Neural cell (in vitro differentiated cells): ENCODE results near the gene ARL8A. TPM values are rescaled to one million over a fixed set of nuclear protein-coding genes. Genes with fewer than 3 reads are reported as not detected.
"Not testable (repeated sequence)": the region's sequence is repeated elsewhere in the genome, so short reads cannot be mapped to it uniquely, and the experiment has no call there.

Experiments
- H2AFZ ChIP-seq: fragments of 200-600, 300-800 bp; sonication (generic), shearing (Covaris generic); 2 replicates; pipeline ENCODE4 v1.6.0; 2014; ENCODE audit warnings: low read depth, mild to moderate bottlenecking, antibody characterized with exemption, low read length, moderate library complexity
- H3F3A ChIP-seq: fragments of 200-600 bp; shearing (Covaris generic); 2 replicates; pipeline ENCODE4 v1.6.1; 2016; ENCODE audit warnings: mild to moderate bottlenecking, moderate library complexity, mixed read lengths, antibody characterized with exemption, low read length; ENCODE audit not compliant: insufficient read depth, poor library complexity, severe bottlenecking
- H3K27ac ChIP-seq: fragments of 200-600, 300-800 bp; sonication (generic), shearing (Covaris generic); 2 replicates; pipeline ENCODE4 v1.5.1; 2014; ENCODE audit warnings: mild to moderate bottlenecking, low read length, moderate library complexity
- H3K27me3 ChIP-seq: fragments of 300-800, 200-600 bp; sonication (generic), shearing (Covaris generic); 2 replicates; pipeline ENCODE4 v1.6.0; 2014; ENCODE audit warnings: mild to moderate bottlenecking, low read depth, low read length, moderate library complexity; ENCODE audit not compliant: insufficient read depth
- H3K36me3 ChIP-seq: fragments of 300-800, 200-600 bp; sonication (generic), shearing (Covaris generic); 2 replicates; pipeline ENCODE4 v1.5.1; 2014; ENCODE audit warnings: mild to moderate bottlenecking, antibody characterized with exemption, low read length, moderate library complexity; ENCODE audit not compliant: insufficient read depth
- H3K4me2 ChIP-seq: fragments of 300-800, 200-600 bp; sonication (generic), shearing (Covaris generic); 2 replicates; pipeline ENCODE4 v1.6.0; 2014; ENCODE audit warnings: mild to moderate bottlenecking, low read length
- H3K4me3 ChIP-seq: fragments of 300-800, 200-600 bp; sonication (generic), shearing (Covaris generic); 2 replicates; pipeline ENCODE4 v1.5.1; 2014; ENCODE audit warnings: mild to moderate bottlenecking, low read length, moderate library complexity
- H3K79me2 ChIP-seq: fragments of 200-600 bp; shearing (Covaris generic); replicated peaks from 2 replicates; pipeline ENCODE4 v1.6.0; 2014; ENCODE audit warnings: mild to moderate bottlenecking, low read length, moderate library complexity; ENCODE audit not compliant: insufficient read depth
- H3K9ac ChIP-seq: fragments of 300-800, 200-600 bp; sonication (generic), shearing (Covaris generic); 2 replicates; pipeline ENCODE4 v1.6.1; 2016; ENCODE audit warnings: mild to moderate bottlenecking, low read length, mixed read lengths
- H3K9me2 ChIP-seq: fragments of 200-600 bp; shearing (Covaris generic); 2 replicates; pipeline ENCODE4 v1.6.1; 2016; ENCODE audit warnings: mild to moderate bottlenecking, low read length, mixed read lengths; ENCODE audit not compliant: insufficient read depth
- H3K9me3 ChIP-seq: fragments of 200-600, 300-800 bp; sonication (generic), shearing (Covaris generic); 2 replicates; pipeline ENCODE4 v1.6.1; 2016; ENCODE audit warnings: mild to moderate bottlenecking, mixed run types, low read length, moderate library complexity, mixed read lengths
- H4K20me1 ChIP-seq: fragments of 200-600 bp; shearing (Covaris generic); 2 replicates; pipeline ENCODE4 v1.6.1; 2016; ENCODE audit warnings: mild to moderate bottlenecking, mixed run types; ENCODE audit not compliant: insufficient read depth
- CTCF ChIP-seq: fragments of 450-650 bp; IDR thresholded peaks from 2 replicates; pipeline ENCODE4 v1.5.1; 2014; ENCODE audit warnings: antibody characterized with exemption, mild to moderate bottlenecking, moderate library complexity; ENCODE audit not compliant: poor library complexity, severe bottlenecking
- EP300 ChIP-seq: fragments of 450-650 bp; conservative IDR thresholded peaks from 2 replicates; pipeline ENCODE4 v1.6.1; 2014; ENCODE audit warnings: antibody characterized with exemption, mild to moderate bottlenecking, moderate library complexity; ENCODE audit not compliant: poor library complexity, severe bottlenecking
- EZH2 ChIP-seq: fragments of 200-600, 300-800 bp; shearing (Covaris generic), sonication (generic); IDR thresholded peaks from 2 replicates; pipeline ENCODE4 v1.6.1; 2014; ENCODE audit warnings: antibody characterized with exemption, low read length, borderline replicate concordance, mild to moderate bottlenecking; ENCODE audit not compliant: insufficient read depth, poor library complexity, severe bottlenecking
- MXI1 ChIP-seq: fragments of 450-650 bp; conservative IDR thresholded peaks from 2 replicates; pipeline ENCODE4 v1.6.1; 2014; ENCODE audit warnings: antibody characterized with exemption, mild to moderate bottlenecking; ENCODE audit not compliant: poor library complexity, severe bottlenecking
- POLR2AphosphoS5 ChIP-seq: IDR thresholded peaks from 2 replicates; pipeline ENCODE4 v1.6.1; 2012
- RAD21 ChIP-seq: fragments of 450-650 bp; conservative IDR thresholded peaks from 2 replicates; pipeline ENCODE4 v1.6.1; 2014; ENCODE audit warnings: antibody characterized with exemption, mild to moderate bottlenecking, moderate library complexity
- REST ChIP-seq: IDR thresholded peaks from 2 replicates; pipeline ENCODE4 v1.6.1; 2012; ENCODE audit warnings: borderline replicate concordance
- SMC3 ChIP-seq: fragments of 450-650 bp; conservative IDR thresholded peaks from 2 replicates; pipeline ENCODE4 v1.6.1; 2014; ENCODE audit warnings: antibody characterized with exemption, mild to moderate bottlenecking, moderate library complexity; ENCODE audit not compliant: poor library complexity
- TAF1 ChIP-seq: IDR thresholded peaks from 2 replicates; pipeline ENCODE4 v1.6.1; 2012; ENCODE audit warnings: low read depth
- polyA plus RNA-seq: library from polyadenylated mRNA; depleted of rRNA; stranded (reverse); fragments of >200 nt; gene quantifications from 2 replicates; pipeline ENCODE4 v1.2.3, GENCODE V29; 2014

The ARL8A gene
- polyA plus RNA-seq, 1 donor from 2014 or later = 89.4 TPM

GRCh38 chr1:202168861-202169260 is 24.3 kb upstream of the ARL8A start:
- no peak overlapping the region for H3K9ac ChIP-seq
- no peaks in the 10 kb centered on the region for H3K9me3 ChIP-seq
- H3K27me3 ChIP-seq = no peaks in the 10 kb centered on the region
- no peaks in the 10 kb centered on the region for H3K9me2 ChIP-seq
- H3K36me3 ChIP-seq = no peaks in the 10 kb centered on the region
- H3K4me2 ChIP-seq = no peak overlapping the region
- no peak overlapping the region for H3K4me3 ChIP-seq
- H3F3A ChIP-seq = no peaks in the 10 kb centered on the region
- TF ChIP-seq MXI1 = no peak
- TF ChIP-seq RAD21 = no peak
- no peak for TF ChIP-seq CTCF
- TF ChIP-seq POLR2AphosphoS5 = no peak
- no peak for TF ChIP-seq SMC3
- no peak for TF ChIP-seq EP300
- TF ChIP-seq TAF1 = no peak
- TF ChIP-seq REST = no peak
- no peak for TF ChIP-seq EZH2
- H3K27ac ChIP-seq = no peak overlapping the region
- no peaks in the 10 kb centered on the region for H4K20me1 ChIP-seq
- H2AFZ ChIP-seq = no peak overlapping the region
- H3K79me2 ChIP-seq = no peaks in the 10 kb centered on the region

- Histone ChIP-seq H3K27me3 (no peaks in the 10 kb centered on the region), H3F3A (no peaks in the 10 kb centered on the region), H3K9ac (no peak overlapping the region), H3K9me3 (no peaks in the 10 kb centered on the region), H3K4me3 (no peak overlapping the region), H3K27ac (no peak overlapping the region), H3K79me2 (no peaks in the 10 kb centered on the region), H3K4me2 (no peak overlapping the region), H3K36me3 (no peaks in the 10 kb centered on the region), H4K20me1 (no peaks in the 10 kb centered on the region), H2AFZ (no peak overlapping the region), H3K9me2 (no peaks in the 10 kb centered on the region)
- no peak for TF ChIP-seq MXI1
Measured at GRCh38 chr1:202167708-202168415, 23.3 kb upstream of the ARL8A start.

- not testable (repeated sequence) for H3K9me3 ChIP-seq, H3F3A ChIP-seq, H3K36me3 ChIP-seq, H3K27ac ChIP-seq, H3K9ac ChIP-seq, H3K4me3 ChIP-seq, H3K4me2 ChIP-seq, H2AFZ ChIP-seq, H3K27me3 ChIP-seq, H4K20me1 ChIP-seq, H3K9me2 ChIP-seq, H3K79me2 ChIP-seq
Measured at GRCh38 chr1:202167054-202167453, 22.5 kb upstream of the ARL8A start.
